SH-SY5Y (cell line): ENCODE measurements around the gene SMYD3.

Source experiments
- GATA2 ChIP-seq: IDR thresholded peaks from 2 replicates; pipeline ENCODE4 v1.6.1; 2011; ENCODE audit warnings: mild to moderate bottlenecking, low read depth, low read length
- GATA3 ChIP-seq: IDR thresholded peaks from 2 replicates; pipeline ENCODE4 v1.6.1; 2011; ENCODE audit warnings: low read depth, mild to moderate bottlenecking, low read length, moderate library complexity

DNA sequence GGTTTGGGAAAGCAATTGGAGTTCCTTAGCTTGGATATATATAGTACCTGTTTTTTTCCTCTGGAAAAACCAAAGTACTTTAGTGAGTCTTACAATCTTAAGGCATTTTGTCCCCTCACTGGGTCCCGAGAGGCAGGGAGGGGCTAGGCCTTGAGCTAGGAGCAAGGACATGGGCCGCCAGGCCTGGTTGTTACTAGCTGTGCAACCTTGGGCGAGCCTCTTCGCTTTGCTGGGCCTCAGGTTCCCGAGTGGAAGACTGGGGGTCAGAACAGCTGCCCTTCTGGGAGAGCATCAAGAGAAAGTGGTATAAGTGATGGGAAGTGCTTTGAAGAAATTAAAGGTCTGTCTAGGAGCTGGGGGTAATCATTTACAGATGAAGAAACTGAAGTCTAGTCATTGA, 799.1 kb downstream of the SMYD3 start:
- no peak for TF ChIP-seq GATA2
- no peak for TF ChIP-seq GATA3
